GM19351 (cell line): ENCODE results near the gene DNAH2.

Experiments used
- ATAC-seq: cut with Tn5 transposase; IDR thresholded peaks from one replicate; pipeline ENCODE4 v1.9.1; 2021; ENCODE audit warnings: mild to moderate bottlenecking, moderate library complexity; ENCODE audit not compliant: unreplicated experiment

The DNAH2 gene

GRCh38 chr17:7716901-7717755 lies at the start of gene DNAH2:
Gene DNAH2 (plus strand): TSS chr17:7717744. CDS start chr17:7719735, 1,991 bp downstream.
- ATAC-seq, result no peak

- no peak for ATAC-seq
Measured at GRCh38 chr17:7668482-7668881, 49.1 kb upstream of the DNAH2 start.

- ATAC-seq, result no peak
Measured at GRCh38 chr17:7673239-7673638, 44.3 kb upstream of the DNAH2 start.

GRCh38 chr17:7674934-7675333 lies 42.6 kb upstream of the DNAH2 start:
- ATAC-seq, result no peak

GRCh38 chr17:7676533-7676932 lies 41.0 kb upstream of the DNAH2 start:
- no peak for ATAC-seq

GRCh38 chr17:7677388-7678067 lies 40.0 kb upstream of the DNAH2 start:
- no peak for ATAC-seq

GRCh38 chr17:7684851-7685532 lies 32.6 kb upstream of the DNAH2 start:
- no peak for ATAC-seq

- no peak for ATAC-seq
Measured at GRCh38 chr17:7685533-7686221, 31.9 kb upstream of the DNAH2 start.

- no peak for ATAC-seq
Measured at GRCh38 chr17:7686222-7687071, 31.1 kb upstream of the DNAH2 start.

GRCh38 chr17:7687072-7687907 lies 30.3 kb upstream of the DNAH2 start, which contains the start of gene TP53:
Gene TP53 (minus strand): TSS chr17:7687490. CDS start chr17:7676594, 10,896 bp downstream.
- no peak for ATAC-seq

GRCh38 chr17:7687908-7688807 lies 29.4 kb upstream of the DNAH2 start, which contains the start of gene WRAP53:
Gene WRAP53 (plus strand): TSS chr17:7688477. CDS start chr17:7688649, 172 bp downstream.
- peak; percentile 65 for ATAC-seq

- no peak for ATAC-seq
Measured at GRCh38 chr17:7688808-7689316, 28.7 kb upstream of the DNAH2 start.

GRCh38 chr17:7695586-7695985 lies 22.0 kb upstream of the DNAH2 start:
- no peak for ATAC-seq

- no peak for ATAC-seq
Measured at GRCh38 chr17:7697828-7698588, 19.5 kb upstream of the DNAH2 start.

- no peak for ATAC-seq
Measured at GRCh38 chr17:7700510-7700909, 17.0 kb upstream of the DNAH2 start.

- no peak for ATAC-seq
Measured at GRCh38 chr17:7701681-7702080, 15.9 kb upstream of the DNAH2 start.

- no peak for ATAC-seq
Measured at GRCh38 chr17:7702776-7703175, 14.8 kb upstream of the DNAH2 start.
